ENCODE results near the gene HOXA4.

DNA sequence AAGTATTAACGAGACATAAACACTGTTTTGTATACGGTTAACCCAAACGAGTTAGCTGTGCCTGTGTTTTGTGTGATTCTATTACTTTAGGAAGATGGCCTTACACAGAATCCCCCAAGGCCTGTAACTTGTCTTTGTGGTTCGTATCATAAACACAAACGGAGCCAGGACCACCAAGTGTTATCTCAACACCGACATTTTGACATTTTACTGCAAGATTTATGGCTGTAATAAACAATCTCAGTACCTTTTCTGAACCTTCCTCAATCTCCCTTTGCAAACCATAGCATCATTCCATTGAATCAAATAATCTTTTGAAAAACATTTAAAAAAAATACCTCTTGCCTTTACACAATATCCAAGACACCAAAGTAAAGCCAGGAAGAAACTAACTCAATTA, 2.4 kb upstream of the HOXA4 start:
- TF ChIP-seq POLR2A (IDR thresholded peaks at IDR 0.05): no peak
- TF ChIP-seq, protein P1, sequence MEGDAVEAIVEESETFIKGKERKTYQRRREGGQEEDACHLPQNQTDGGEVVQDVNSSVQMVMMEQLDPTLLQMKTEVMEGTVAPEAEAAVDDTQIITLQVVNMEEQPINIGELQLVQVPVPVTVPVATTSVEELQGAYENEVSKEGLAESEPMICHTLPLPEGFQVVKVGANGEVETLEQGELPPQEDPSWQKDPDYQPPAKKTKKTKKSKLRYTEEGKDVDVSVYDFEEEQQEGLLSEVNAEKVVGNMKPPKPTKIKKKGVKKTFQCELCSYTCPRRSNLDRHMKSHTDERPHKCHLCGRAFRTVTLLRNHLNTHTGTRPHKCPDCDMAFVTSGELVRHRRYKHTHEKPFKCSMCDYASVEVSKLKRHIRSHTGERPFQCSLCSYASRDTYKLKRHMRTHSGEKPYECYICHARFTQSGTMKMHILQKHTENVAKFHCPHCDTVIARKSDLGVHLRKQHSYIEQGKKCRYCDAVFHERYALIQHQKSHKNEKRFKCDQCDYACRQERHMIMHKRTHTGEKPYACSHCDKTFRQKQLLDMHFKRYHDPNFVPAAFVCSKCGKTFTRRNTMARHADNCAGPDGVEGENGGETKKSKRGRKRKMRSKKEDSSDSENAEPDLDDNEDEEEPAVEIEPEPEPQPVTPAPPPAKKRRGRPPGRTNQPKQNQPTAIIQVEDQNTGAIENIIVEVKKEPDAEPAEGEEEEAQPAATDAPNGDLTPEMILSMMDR (IDR thresholded peaks at IDR 0.05): no peak
